ENCODE results near the gene CDC42BPA.

- TF ChIP-seq, protein P1, sequence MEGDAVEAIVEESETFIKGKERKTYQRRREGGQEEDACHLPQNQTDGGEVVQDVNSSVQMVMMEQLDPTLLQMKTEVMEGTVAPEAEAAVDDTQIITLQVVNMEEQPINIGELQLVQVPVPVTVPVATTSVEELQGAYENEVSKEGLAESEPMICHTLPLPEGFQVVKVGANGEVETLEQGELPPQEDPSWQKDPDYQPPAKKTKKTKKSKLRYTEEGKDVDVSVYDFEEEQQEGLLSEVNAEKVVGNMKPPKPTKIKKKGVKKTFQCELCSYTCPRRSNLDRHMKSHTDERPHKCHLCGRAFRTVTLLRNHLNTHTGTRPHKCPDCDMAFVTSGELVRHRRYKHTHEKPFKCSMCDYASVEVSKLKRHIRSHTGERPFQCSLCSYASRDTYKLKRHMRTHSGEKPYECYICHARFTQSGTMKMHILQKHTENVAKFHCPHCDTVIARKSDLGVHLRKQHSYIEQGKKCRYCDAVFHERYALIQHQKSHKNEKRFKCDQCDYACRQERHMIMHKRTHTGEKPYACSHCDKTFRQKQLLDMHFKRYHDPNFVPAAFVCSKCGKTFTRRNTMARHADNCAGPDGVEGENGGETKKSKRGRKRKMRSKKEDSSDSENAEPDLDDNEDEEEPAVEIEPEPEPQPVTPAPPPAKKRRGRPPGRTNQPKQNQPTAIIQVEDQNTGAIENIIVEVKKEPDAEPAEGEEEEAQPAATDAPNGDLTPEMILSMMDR (IDR thresholded peaks at IDR 0.05): no peak
- TF ChIP-seq POLR2A (IDR thresholded peaks at IDR 0.05): no peak
Measured at GRCh38 chr1:226946285-226946684, 372.0 kb downstream of the CDC42BPA start.

Data from stomach (tissue), 4 donors.